ENCODE results near the gene LIPA. TPM values are rescaled to one million over a fixed set of nuclear protein-coding genes. Genes with fewer than 3 reads are reported as not detected.
"Not testable (repeated sequence)": the region's sequence is repeated elsewhere in the genome, so short reads cannot be mapped to it uniquely, and the experiment has no call there.

Gene LIPA
- total RNA-seq, 1 donor from 2014 or later = 50.4 TPM

GRCh38 chr10:89207801-89208551 is 43.6 kb downstream of the LIPA start:
- no peak for DNase-seq (ENCODE audit: low read depth)

- DNase-seq (ENCODE audit: low read depth) = peak; percentile 42
These were observed 44.3 kb downstream of the LIPA start, which contains the start of gene CH25H for GRCh38 chr10:89207181-89207800. CH25H (minus strand) TSS chr10:89207317; CDS start chr10:89207292, 25 bp downstream.

GRCh38 chr10:89206402-89207180 is 45.0 kb downstream of the LIPA start:
- peak; percentile 9 for DNase-seq (ENCODE audit: low read depth)

GRCh38 chr10:89204621-89205185 is 46.9 kb downstream of the LIPA start:
- DNase-seq (ENCODE audit: low read depth) = no peak

- no peak for DNase-seq (ENCODE audit: low read depth)
These were observed 48.3 kb downstream of the LIPA start for GRCh38 chr10:89203237-89203636.

- no peak for DNase-seq (ENCODE audit: low read depth)
These were observed 49.5 kb downstream of the LIPA start for GRCh38 chr10:89202033-89202425.

- DNase-seq (ENCODE audit: low read depth) = no peak
These were observed 50.1 kb downstream of the LIPA start for GRCh38 chr10:89201345-89202032.

- no peak for DNase-seq (ENCODE audit: low read depth)
These were observed 54.1 kb downstream of the LIPA start for GRCh38 chr10:89197473-89197872.

- DNase-seq (ENCODE audit: low read depth) = not testable (repeated sequence)
These were observed 60.3 kb downstream of the LIPA start for GRCh38 chr10:89191301-89191700.

- DNase-seq (ENCODE audit: low read depth) = no peak
These were observed 62.3 kb downstream of the LIPA start for GRCh38 chr10:89189211-89189734.

GRCh38 chr10:89185658-89186057 is 65.9 kb downstream of the LIPA start:
- DNase-seq (ENCODE audit: low read depth) = no peak

GRCh38 chr10:89184638-89185037 is 66.9 kb downstream of the LIPA start:
- DNase-seq (ENCODE audit: low read depth) = no peak

GRCh38 chr10:89183571-89183970 is 68.0 kb downstream of the LIPA start:
- DNase-seq (ENCODE audit: low read depth) = no peak

GRCh38 chr10:89182894-89183293 is 68.7 kb downstream of the LIPA start:
- no peak for DNase-seq (ENCODE audit: low read depth)

- no peak for DNase-seq (ENCODE audit: low read depth)
These were observed 75.8 kb downstream of the LIPA start for GRCh38 chr10:89175816-89176215.

- no peak for DNase-seq (ENCODE audit: low read depth)
These were observed 78.5 kb downstream of the LIPA start for GRCh38 chr10:89173075-89173474.

GRCh38 chr10:89171996-89172395 is 79.6 kb downstream of the LIPA start:
- no peak for DNase-seq (ENCODE audit: low read depth)

GRCh38 chr10:89171263-89171872 is 80.2 kb downstream of the LIPA start:
- DNase-seq (ENCODE audit: low read depth) = peak; percentile 47

GRCh38 chr10:89168354-89168900 is 83.1 kb downstream of the LIPA start:
- not testable (repeated sequence) for DNase-seq (ENCODE audit: low read depth)

GRCh38 chr10:89167915-89168314 is 83.7 kb downstream of the LIPA start:
- no peak for DNase-seq (ENCODE audit: low read depth)

- DNase-seq (ENCODE audit: low read depth) = peak; percentile 20
These were observed 85.7 kb downstream of the LIPA start for GRCh38 chr10:89165923-89166322.
